HEK293T (cell line): Measurements from ENCODE around the gene DPCD.

Source experiments
- ARNT ChIP-seq: fragments of 450-650 bp; IDR thresholded peaks from 2 replicates; pipeline ENCODE4 v1.6.1; 2017; ENCODE audit warnings: mild to moderate bottlenecking
- BHLHE40 ChIP-seq: fragments of 450-650 bp; IDR thresholded peaks from 2 replicates; pipeline ENCODE4 v1.6.1; 2016; ENCODE audit warnings: mild to moderate bottlenecking, moderate library complexity, borderline replicate concordance
- FOXM1 ChIP-seq: fragments of 450-650 bp; IDR thresholded peaks from 2 replicates; pipeline ENCODE4 v1.6.1; 2017; ENCODE audit warnings: mild to moderate bottlenecking, borderline replicate concordance
- HDGF ChIP-seq: fragments of 450-650 bp; IDR thresholded peaks from 2 replicates; pipeline ENCODE4 v1.6.1; 2017; ENCODE audit warnings: antibody characterized with exemption, borderline replicate concordance
- NFRKB ChIP-seq: fragments of 450-650 bp; IDR thresholded peaks from 2 replicates; pipeline ENCODE4 v1.6.1; 2016; ENCODE audit warnings: mild to moderate bottlenecking, moderate library complexity
- SP1 ChIP-seq: fragments of 450-650 bp; IDR thresholded peaks from 2 replicates; pipeline ENCODE4 v1.6.1; 2017
- TARDBP ChIP-seq: fragments of 450-650 bp; IDR thresholded peaks from 2 replicates; pipeline ENCODE4 v1.6.1; 2016

DNA sequence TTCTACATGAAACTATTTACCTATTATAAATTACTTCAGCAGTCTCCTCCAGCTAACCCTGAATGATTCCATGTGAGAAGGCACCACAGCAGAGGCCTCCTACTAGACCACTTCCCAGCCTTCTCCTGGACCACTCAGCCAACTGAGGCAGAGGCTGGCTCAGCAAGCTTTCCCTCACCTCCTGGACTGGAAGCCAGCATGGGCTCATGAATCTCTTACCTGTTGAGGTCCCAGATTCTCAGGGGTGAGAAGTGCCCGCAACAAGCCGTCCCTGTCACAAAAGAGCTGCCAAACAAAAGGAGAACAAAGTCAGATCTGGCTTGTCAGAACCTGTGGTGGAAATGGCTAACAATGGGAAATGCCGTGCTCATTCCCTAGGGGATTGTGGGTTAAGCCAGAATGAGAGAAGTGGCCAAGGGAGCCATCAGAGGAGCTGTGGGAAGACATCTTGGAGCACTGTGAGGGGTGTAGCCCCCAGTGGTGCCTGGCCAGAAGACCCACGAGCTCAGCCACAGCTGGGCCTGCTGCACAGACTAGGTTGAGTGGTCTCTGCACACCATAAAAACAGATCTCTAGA is 36.5 kb downstream of the DPCD start:
- TF ChIP-seq FOXM1 (no peak), HDGF (no peak), SP1 (no peak), BHLHE40 (no peak), ARNT (no peak), TARDBP (no peak), NFRKB (no peak)
